ENCODE data around the gene NOS1. TPM values are rescaled to one million over a fixed set of nuclear protein-coding genes. Genes with fewer than 3 reads are reported as not detected.
"Not testable (repeated sequence)": the region's sequence is repeated elsewhere in the genome, so short reads cannot be mapped to it uniquely, and the experiment has no call there.

The NOS1 gene
- total RNA-seq, 2 experiments from 2014 or later, result not detected

DNA sequence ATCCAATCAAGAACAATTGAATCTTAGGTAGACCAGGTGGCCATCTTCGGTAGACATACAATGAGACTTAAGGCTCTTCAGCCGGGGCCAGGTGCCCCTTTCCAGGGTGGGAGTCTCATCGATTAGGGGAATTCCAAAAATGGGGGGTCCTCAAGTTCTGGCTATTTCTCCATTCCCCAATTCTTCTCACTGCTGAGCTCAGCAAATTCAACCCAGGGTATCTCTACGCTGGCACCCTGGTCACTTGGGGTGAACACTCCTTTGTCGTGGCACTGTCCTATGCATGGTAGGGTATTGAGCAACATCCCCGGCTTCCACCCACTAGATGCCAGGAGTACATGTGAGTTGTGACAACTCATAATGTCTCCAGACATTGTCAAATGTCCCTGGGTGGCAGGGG, 136.2 kb downstream of the NOS1 start:
- Histone ChIP-seq H3K4me3 (ENCODE audit: low read depth, low read length, poor library complexity, severe bottlenecking) (no peak overlapping the region), H3K9me2 (ENCODE audit: insufficient read depth, low read length) (no peaks in the 10 kb centered on the region), H3K9me3 (ENCODE audit: low read length) (no peaks in the 10 kb centered on the region), H3K79me2 (ENCODE audit: insufficient read depth, low read depth, low read length) (no peaks in the 10 kb centered on the region), H4K20me1 (ENCODE audit: insufficient read depth, low read length) (no peaks in the 10 kb centered on the region), H3K4me1 (ENCODE audit: insufficient read depth, low read length, poor library complexity, severe bottlenecking) (no peaks in the 10 kb centered on the region), H3K36me3 (ENCODE audit: insufficient read depth, low read length) (no peaks in the 10 kb centered on the region), H3K4me2 (ENCODE audit: low read length) (no peak overlapping the region), H3K27ac (ENCODE audit: low read depth, low read length, poor library complexity, severe bottlenecking) (no peak overlapping the region), H2AFZ (ENCODE audit: low read length) (no peak overlapping the region)
- ChIA-PET CTCF (ENCODE audit: unreplicated experiment) (no interaction called here), POLR2A (no interaction called here)
- no peak for TF ChIP-seq EZH2phosphoT487 (IDR thresholded peaks at IDR 0.05; ENCODE audit: borderline replicate concordance, low read depth, low read length)
- TF ChIP-seq, protein P1, sequence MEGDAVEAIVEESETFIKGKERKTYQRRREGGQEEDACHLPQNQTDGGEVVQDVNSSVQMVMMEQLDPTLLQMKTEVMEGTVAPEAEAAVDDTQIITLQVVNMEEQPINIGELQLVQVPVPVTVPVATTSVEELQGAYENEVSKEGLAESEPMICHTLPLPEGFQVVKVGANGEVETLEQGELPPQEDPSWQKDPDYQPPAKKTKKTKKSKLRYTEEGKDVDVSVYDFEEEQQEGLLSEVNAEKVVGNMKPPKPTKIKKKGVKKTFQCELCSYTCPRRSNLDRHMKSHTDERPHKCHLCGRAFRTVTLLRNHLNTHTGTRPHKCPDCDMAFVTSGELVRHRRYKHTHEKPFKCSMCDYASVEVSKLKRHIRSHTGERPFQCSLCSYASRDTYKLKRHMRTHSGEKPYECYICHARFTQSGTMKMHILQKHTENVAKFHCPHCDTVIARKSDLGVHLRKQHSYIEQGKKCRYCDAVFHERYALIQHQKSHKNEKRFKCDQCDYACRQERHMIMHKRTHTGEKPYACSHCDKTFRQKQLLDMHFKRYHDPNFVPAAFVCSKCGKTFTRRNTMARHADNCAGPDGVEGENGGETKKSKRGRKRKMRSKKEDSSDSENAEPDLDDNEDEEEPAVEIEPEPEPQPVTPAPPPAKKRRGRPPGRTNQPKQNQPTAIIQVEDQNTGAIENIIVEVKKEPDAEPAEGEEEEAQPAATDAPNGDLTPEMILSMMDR (conservative IDR thresholded peaks at IDR 0.05; ENCODE audit: low read length), result no peak
- intact Hi-C loops (cut with micrococcal nuclease; ENCODE audit: unreplicated experiment), result no loop called here
- DNase-seq (ENCODE audit: low spot score), result no peak
- BruUV-seq (replicated peaks), result no TSS peak

DNA sequence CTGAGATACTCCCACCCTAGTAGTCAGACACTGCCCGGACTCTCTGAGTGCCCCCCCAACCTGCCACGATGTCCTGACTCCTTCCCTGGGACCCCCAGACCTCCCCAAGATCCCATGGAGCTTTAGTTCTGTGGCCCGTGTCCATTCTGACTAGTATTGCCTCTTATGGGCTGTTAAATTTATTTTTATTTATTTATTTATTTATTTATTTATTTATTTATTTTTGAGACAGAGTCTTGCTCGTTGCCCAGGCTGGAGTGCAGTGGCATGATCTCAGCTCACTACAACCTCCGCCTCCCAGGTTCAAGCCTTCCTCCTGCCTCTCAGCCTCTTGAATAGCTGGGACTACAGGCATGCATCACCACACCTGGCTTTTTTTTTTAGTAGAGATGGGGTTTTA, 140.5 kb downstream of the NOS1 start:
- H3K79me2 ChIP-seq (ENCODE audit: insufficient read depth, low read depth, low read length); intact Hi-C loops (cut with micrococcal nuclease; ENCODE audit: unreplicated experiment); BruUV-seq (replicated peaks); H2AFZ ChIP-seq (ENCODE audit: low read length); H3K9me3 ChIP-seq (ENCODE audit: low read length); H4K20me1 ChIP-seq (ENCODE audit: insufficient read depth, low read length); H3K36me3 ChIP-seq (ENCODE audit: insufficient read depth, low read length); H3K4me3 ChIP-seq (ENCODE audit: low read depth, low read length, poor library complexity, severe bottlenecking); H3K4me2 ChIP-seq (ENCODE audit: low read length); DNase-seq (ENCODE audit: low spot score); H3K27ac ChIP-seq (ENCODE audit: low read depth, low read length, poor library complexity, severe bottlenecking); CTCF ChIA-PET (ENCODE audit: unreplicated experiment); H3K4me1 ChIP-seq (ENCODE audit: insufficient read depth, low read length, poor library complexity, severe bottlenecking); H3K9me2 ChIP-seq (ENCODE audit: insufficient read depth, low read length): not testable (repeated sequence)
- POLR2A ChIA-PET, result interaction anchor here (0.6 kb wide), 1 partner anchor 139 kb away, joined by 3 read pairs; no protein-coding TSS in a partner anchor

DNA sequence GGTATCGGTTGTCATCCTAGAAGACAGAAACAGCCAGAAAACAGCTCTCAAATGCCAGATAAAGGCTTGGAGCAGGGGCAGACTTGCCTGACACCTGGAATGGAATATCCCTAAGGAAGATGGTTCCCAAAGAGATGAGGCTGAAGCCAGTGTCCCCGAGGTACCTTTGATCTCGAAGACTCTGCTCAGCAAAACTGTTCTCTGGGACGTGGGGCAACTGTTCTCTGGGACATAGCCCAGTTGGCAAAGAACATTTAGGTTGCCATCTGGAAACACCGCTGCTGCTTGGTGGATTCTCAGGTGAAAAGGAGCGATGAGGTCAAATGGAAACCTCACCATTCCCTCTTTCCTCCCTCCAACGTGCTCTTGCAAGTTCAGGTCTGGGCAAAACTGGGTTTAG, 143.3 kb downstream of the NOS1 start:
- POLR2A ChIA-PET, result no interaction called here

More for the DNA sequence above, 143.3 kb downstream of the NOS1 start:
- no peak overlapping the region for H3K4me3 ChIP-seq (ENCODE audit: low read depth, low read length, poor library complexity, severe bottlenecking)
- H3K27ac ChIP-seq (ENCODE audit: low read depth, low read length, poor library complexity, severe bottlenecking), result no peak overlapping the region
- H3K36me3 ChIP-seq (ENCODE audit: insufficient read depth, low read length), result no peaks in the 10 kb centered on the region
- no peaks in the 10 kb centered on the region for H3K9me3 ChIP-seq (ENCODE audit: low read length)
- no peaks in the 10 kb centered on the region for H3K79me2 ChIP-seq (ENCODE audit: insufficient read depth, low read depth, low read length)
- no peak overlapping the region for H2AFZ ChIP-seq (ENCODE audit: low read length)
- DNase-seq (ENCODE audit: low spot score), result no peak
- no peaks in the 10 kb centered on the region for H3K9me2 ChIP-seq (ENCODE audit: insufficient read depth, low read length)
- no TSS peak for BruUV-seq (replicated peaks)
- H3K4me2 ChIP-seq (ENCODE audit: low read length), result no peak overlapping the region
- no peak for TF ChIP-seq EZH2phosphoT487 (IDR thresholded peaks at IDR 0.05; ENCODE audit: borderline replicate concordance, low read depth, low read length)
- TF ChIP-seq, protein P1 (conservative IDR thresholded peaks at IDR 0.05; ENCODE audit: low read length), result no peak
- H4K20me1 ChIP-seq (ENCODE audit: insufficient read depth, low read length), result no peaks in the 10 kb centered on the region
- intact Hi-C loops (cut with micrococcal nuclease; ENCODE audit: unreplicated experiment), result loop anchor here (10.0 kb wide), 1 partner anchor 617 kb away; no protein-coding TSS in a partner anchor
- CTCF ChIA-PET (ENCODE audit: unreplicated experiment), result no interaction called here
- no peaks in the 10 kb centered on the region for H3K4me1 ChIP-seq (ENCODE audit: insufficient read depth, low read length, poor library complexity, severe bottlenecking)
